ENCODE data around the gene CAMKMT.

DNA sequence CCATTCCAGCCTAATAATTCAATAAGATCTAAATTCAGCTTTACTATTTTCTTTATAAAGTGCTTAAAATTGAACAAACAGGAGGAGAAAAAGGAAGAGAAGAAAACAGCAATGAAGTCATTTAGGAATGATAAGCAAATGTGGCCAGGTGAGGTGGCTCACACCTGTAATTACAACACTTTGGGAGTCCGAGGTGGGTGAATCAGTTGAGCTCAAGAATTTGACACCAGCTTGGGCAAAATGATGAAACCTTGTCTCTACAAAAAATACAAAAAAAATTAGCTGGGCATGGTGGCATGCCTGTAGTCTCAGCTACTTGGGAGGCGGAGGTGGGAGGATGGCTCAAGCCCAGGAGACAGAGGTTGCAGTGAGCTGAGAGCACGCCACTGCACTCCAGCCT, 129.0 kb downstream of the CAMKMT start:
- TF ChIP-seq POLR2A (IDR thresholded peaks at IDR 0.05) (no peak), CTCF (IDR thresholded peaks at IDR 0.05 in 8 of 11, conservative IDR thresholded peaks at IDR 0.05 in 3 of 11) (no peak), POLR2AphosphoS5 (IDR thresholded peaks at IDR 0.05) (no peak)

Data from spleen (tissue), 7 donors.